ENCODE data around the gene EHBP1.

Gene EHBP1

DNA sequence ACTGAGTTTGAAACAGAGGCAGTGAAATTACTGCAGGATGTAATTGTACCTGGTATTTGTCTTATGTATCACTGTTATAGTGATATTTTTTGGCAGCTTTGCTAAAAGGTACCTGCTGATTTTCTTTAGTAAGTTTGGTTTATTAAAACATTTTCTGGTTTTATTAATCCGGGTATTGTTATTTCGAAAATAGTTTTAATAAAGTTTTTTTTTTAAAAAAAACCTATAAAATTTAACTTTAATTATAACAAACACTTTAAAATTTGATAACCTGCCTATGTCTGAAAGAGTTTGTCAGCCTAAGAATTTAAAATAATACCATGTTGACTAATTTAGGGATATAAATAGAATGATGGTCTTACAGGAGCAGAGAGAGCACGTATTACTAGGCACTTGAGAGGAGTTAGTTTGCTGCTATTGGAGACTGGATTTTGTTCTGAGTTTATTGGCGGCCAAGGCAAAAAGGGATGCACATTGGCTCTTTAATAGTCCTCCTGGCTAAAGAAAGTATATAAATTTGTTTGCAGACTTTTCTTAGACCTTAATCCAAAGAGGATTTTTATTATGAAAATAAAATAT lies 12.1 kb downstream of the EHBP1 start:
- no peak for TF ChIP-seq CEBPB (IDR thresholded peaks at IDR 0.05)
- no peak for TF ChIP-seq EGR1 (IDR thresholded peaks at IDR 0.05)
- TF ChIP-seq, protein P1, sequence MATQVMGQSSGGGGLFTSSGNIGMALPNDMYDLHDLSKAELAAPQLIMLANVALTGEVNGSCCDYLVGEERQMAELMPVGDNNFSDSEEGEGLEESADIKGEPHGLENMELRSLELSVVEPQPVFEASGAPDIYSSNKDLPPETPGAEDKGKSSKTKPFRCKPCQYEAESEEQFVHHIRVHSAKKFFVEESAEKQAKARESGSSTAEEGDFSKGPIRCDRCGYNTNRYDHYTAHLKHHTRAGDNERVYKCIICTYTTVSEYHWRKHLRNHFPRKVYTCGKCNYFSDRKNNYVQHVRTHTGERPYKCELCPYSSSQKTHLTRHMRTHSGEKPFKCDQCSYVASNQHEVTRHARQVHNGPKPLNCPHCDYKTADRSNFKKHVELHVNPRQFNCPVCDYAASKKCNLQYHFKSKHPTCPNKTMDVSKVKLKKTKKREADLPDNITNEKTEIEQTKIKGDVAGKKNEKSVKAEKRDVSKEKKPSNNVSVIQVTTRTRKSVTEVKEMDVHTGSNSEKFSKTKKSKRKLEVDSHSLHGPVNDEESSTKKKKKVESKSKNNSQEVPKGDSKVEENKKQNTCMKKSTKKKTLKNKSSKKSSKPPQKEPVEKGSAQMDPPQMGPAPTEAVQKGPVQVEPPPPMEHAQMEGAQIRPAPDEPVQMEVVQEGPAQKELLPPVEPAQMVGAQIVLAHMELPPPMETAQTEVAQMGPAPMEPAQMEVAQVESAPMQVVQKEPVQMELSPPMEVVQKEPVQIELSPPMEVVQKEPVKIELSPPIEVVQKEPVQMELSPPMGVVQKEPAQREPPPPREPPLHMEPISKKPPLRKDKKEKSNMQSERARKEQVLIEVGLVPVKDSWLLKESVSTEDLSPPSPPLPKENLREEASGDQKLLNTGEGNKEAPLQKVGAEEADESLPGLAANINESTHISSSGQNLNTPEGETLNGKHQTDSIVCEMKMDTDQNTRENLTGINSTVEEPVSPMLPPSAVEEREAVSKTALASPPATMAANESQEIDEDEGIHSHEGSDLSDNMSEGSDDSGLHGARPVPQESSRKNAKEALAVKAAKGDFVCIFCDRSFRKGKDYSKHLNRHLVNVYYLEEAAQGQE (IDR thresholded peaks at IDR 0.05; ENCODE audit: low read depth), result no peak
- TF ChIP-seq EP300 (IDR thresholded peaks at IDR 0.05; ENCODE audit: borderline replicate concordance), result no peak
- no peak for TF ChIP-seq YY1 (IDR thresholded peaks at IDR 0.05; ENCODE audit: low read depth)
- TF ChIP-seq TCF12 (IDR thresholded peaks at IDR 0.05; ENCODE audit: low read depth), result no peak
- no peak for TF ChIP-seq CREB1 (IDR thresholded peaks at IDR 0.05; ENCODE audit: low read depth)
- no peak for TF ChIP-seq ZBTB7A (IDR thresholded peaks at IDR 0.05; ENCODE audit: low read depth)
- TF ChIP-seq TAF1 (IDR thresholded peaks at IDR 0.05; ENCODE audit: low read depth), result no peak
- TF ChIP-seq FOXM1 (IDR thresholded peaks at IDR 0.05; ENCODE audit: borderline replicate concordance, low read depth), result no peak
- no peak for TF ChIP-seq NFIC (IDR thresholded peaks at IDR 0.05)
- TF ChIP-seq, protein P2, sequence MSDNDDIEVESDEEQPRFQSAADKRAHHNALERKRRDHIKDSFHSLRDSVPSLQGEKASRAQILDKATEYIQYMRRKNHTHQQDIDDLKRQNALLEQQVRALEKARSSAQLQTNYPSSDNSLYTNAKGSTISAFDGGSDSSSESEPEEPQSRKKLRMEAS (IDR thresholded peaks at IDR 0.05), result no peak
- TF ChIP-seq, protein P3, sequence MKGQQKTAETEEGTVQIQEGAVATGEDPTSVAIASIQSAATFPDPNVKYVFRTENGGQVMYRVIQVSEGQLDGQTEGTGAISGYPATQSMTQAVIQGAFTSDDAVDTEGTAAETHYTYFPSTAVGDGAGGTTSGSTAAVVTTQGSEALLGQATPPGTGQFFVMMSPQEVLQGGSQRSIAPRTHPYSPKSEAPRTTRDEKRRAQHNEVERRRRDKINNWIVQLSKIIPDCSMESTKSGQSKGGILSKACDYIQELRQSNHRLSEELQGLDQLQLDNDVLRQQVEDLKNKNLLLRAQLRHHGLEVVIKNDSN (IDR thresholded peaks at IDR 0.05), result no peak
- TF ChIP-seq TEAD4 (IDR thresholded peaks at IDR 0.05), result no peak
- TF ChIP-seq RAD21 (IDR thresholded peaks at IDR 0.05; ENCODE audit: low read depth), result no peak

DNA sequence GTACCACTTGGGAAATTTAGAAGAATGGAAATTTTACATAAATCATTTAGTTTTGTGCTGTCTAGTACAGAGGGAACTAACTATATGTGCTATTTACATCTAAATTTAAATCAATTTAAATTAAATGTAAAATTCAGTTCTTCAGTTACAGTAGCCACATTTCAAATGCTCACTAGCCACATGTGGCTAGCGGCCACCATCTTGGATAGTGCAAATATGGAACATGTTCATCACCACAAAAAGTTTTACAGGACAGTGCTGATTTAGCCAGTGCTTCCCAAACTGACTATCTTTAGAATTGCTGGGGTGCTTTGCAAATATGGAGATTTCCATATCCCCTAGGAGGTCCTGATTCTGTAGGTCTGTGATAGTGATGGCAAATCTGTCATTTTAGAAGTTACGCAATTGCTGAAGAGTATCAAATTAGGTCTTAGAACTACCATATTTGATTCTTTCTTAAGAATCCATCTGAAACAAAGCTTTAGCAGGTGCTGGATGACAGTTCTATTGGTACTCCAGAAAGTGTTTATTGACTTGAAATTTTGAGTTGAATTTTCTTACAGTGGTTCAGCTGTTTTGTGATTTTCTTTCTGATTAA lies 12.8 kb downstream of the EHBP1 start:
- TF ChIP-seq EP300 (IDR thresholded peaks at IDR 0.05; ENCODE audit: borderline replicate concordance) (no peak), RAD21 (IDR thresholded peaks at IDR 0.05; ENCODE audit: low read depth) (no peak), FOXM1 (IDR thresholded peaks at IDR 0.05; ENCODE audit: borderline replicate concordance, low read depth) (no peak), NFIC (IDR thresholded peaks at IDR 0.05) (no peak), CEBPB (IDR thresholded peaks at IDR 0.05) (no peak; the same call in 1 of the 2 replicates), CREB1 (IDR thresholded peaks at IDR 0.05; ENCODE audit: low read depth) (no peak), TAF1 (IDR thresholded peaks at IDR 0.05; ENCODE audit: low read depth) (no peak), TEAD4 (IDR thresholded peaks at IDR 0.05) (no peak), EGR1 (IDR thresholded peaks at IDR 0.05) (no peak), TCF12 (IDR thresholded peaks at IDR 0.05; ENCODE audit: low read depth) (no peak), ZBTB7A (IDR thresholded peaks at IDR 0.05; ENCODE audit: low read depth) (no peak), YY1 (IDR thresholded peaks at IDR 0.05; ENCODE audit: low read depth) (no peak)
- TF ChIP-seq, protein P1 (IDR thresholded peaks at IDR 0.05; ENCODE audit: low read depth), result no peak
- TF ChIP-seq, protein P3 (IDR thresholded peaks at IDR 0.05), result no peak
- TF ChIP-seq, protein P2 (IDR thresholded peaks at IDR 0.05), result no peak

DNA sequence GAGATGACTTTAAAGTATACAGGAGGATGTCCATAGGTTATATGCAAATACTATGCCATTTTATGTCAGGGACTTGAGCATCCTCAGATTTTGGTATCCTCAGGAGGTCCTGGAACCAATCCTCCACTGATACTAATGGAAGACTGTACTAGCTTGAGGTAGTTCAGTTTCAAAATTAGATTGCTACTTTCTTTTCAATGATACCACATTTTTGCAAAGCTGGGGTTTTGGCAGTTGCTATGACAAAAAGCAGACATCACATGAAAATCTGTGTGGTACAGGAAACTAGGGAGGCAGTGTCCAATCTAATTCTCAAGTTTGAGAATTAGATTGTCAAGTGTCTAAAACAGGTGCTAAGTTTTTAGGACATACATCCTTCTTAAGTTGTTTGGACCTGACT lies 14.2 kb downstream of the EHBP1 start:
- TF ChIP-seq TAF1 (IDR thresholded peaks at IDR 0.05; ENCODE audit: low read depth) (no peak), ZBTB7A (IDR thresholded peaks at IDR 0.05; ENCODE audit: low read depth) (no peak), CEBPB (IDR thresholded peaks at IDR 0.05) (no peak), EGR1 (IDR thresholded peaks at IDR 0.05) (no peak), CREB1 (IDR thresholded peaks at IDR 0.05; ENCODE audit: low read depth) (no peak), FOXM1 (IDR thresholded peaks at IDR 0.05; ENCODE audit: borderline replicate concordance, low read depth) (no peak), NFIC (IDR thresholded peaks at IDR 0.05) (no peak), EP300 (IDR thresholded peaks at IDR 0.05; ENCODE audit: borderline replicate concordance) (no peak), TEAD4 (IDR thresholded peaks at IDR 0.05) (no peak), YY1 (IDR thresholded peaks at IDR 0.05; ENCODE audit: low read depth) (no peak)
- TF ChIP-seq, protein P1 (IDR thresholded peaks at IDR 0.05; ENCODE audit: low read depth), result no peak
- TF ChIP-seq, protein P2 (IDR thresholded peaks at IDR 0.05), result no peak
